ENCODE measurements around the gene ALDH5A1.
"Not testable (repeated sequence)": the region's sequence is repeated elsewhere in the genome, so short reads cannot be mapped to it uniquely, and the experiment has no call there.

The ALDH5A1 gene

DNA sequence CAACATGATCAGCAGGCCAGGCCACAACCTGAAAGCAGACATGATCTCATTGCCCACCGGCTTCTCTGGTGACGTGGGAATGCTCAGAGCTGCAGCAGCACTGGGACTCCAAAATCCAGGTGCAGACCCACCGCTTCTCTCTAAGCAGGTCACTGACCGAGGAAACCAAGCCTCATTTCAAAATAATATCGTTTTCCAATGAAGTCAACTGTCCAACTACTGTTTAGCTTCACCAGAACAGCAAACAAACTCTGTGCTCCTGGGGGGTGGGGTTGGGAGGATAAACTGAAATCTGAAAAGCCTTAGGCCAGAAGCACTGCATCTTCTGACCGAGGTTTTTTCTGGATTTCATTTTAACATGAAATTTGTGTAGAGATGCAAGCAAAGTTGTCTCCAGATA lies 5.3 kb upstream of the ALDH5A1 start, which contains the start of gene GPLD1:
Gene GPLD1 (minus strand): TSS at position 109 of the 400 bp plus-strand sequence. CDS start 67 bp downstream, at position 42.
- no peak for DNase-seq

DNA sequence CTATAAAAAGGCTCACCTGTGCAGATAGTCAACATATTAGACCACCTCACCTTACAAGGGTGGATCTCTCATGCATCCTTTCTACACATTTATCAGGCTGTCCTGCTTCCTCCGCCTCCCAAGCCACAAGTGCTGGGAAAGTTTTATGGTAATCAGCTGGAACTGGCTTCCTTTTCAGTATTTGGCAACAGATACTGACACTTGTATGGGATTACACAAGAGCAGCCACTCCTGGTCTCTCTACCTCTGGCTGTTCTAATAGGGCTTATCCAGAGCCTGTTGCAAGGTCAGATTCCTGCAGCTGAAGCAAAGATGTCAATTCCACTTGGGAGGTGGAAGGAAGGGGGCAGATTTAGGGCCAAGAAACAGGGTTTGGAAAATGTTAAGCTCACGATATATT lies 4.9 kb upstream of the ALDH5A1 start:
- DNase-seq: no peak

GRCh38 chr6:24490948-24491347 lies 3.8 kb upstream of the ALDH5A1 start:
- no peak for DNase-seq

DNA sequence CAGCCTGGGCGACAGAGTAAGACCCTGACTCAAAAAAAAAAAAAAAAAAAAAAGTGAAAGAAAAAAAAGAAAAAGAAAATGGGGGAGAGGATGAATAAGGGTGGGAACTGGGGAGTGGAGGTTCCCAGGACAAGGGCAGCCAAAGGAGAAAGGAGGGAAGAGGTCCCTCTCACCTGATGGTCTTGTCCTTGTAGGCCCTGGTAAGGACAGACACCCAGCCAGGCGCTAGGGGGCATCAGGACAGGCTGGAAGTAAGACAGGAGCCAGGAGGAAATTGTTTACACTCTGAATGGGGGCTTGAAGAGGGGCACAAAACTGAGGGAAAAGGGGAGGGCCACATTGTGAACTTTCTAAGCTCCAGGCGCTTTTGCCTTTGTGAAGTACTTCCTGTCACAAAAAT lies 2.3 kb upstream of the ALDH5A1 start:
- no peak for DNase-seq

DNA sequence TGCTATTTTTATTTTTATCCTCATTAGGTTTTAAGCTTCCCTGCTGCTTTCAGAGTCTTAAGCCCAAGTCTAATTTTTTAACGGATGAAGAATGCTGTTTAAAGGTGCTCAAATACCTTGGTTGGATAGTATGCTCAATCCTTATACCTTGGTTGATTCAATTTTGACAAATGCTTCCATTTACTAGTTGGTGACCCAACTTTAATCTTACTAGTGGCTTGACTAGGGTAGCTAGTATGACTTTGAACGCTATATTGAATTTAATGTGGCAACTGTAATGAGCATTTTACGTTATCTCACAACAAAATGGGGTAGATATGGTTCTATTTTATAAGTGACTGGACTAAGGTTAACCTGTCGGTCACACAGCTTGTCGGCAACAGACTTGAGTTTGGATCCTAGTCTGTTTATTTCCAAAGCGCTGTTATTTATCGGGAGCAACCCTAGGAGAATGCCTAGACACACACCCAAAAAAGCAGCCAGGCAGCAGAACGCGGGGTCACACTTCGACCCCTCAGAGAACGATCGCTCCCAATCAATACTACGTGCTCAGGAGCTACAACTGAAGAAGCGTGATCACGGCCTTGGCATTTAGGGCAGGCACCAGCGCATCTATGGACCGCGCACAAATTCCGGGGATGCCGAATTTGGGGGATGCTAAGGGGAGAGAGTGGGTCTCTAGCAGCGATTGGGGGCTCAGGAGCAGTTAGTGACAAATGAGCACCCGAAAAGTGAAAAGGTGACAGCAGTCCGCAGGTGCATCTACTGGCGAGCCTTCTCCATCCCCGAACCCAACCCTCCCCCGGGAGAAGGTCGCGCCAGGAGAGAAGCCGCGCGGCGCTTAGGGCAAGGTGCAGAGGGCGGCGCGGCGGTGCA lies 586 bp upstream of the ALDH5A1 start:
- no peak for DNase-seq

- no peak for DNase-seq
Observed at GRCh38 chr6:24497254-24497970, 2.6 kb downstream of the ALDH5A1 start.

DNA sequence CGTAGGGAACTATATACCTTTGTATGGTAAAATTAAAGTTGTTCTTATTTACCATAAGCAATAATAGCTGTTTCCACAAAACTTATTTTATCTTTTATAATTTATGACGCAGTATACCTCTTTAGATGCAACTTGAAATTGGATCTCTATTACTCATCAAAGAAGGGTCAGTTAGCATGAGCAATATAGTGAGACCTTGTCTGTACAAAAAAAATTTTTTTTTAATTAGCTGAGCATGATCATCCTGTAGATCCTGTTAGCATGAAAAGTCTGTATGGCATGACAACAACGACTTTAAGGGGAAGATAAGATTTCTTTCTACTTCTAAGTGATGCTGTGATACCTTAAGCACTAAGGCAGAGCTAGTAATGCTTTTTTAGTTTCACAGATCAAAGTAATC lies 5.9 kb downstream of the ALDH5A1 start:
- DNase-seq: no peak

DNA sequence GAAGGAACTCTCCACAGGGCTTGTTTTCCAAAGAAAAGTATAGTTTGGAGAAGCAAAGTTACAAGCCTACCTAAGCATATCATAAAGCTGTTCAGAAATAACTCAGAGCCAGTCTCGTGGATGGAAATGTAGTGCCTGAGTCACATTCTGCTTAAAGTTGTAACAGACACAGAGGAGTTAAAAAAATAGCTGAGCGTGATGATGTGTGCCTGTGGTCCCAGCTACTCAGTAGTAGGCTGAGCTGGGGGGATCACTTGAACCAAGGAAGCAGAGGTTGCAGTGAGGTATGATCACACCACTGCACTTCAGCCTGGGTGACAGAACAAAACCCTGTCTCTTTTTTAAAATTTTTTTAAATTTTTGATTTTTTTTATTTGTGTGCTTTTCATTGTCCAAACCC lies 6.6 kb downstream of the ALDH5A1 start:
- DNase-seq: no peak

DNA sequence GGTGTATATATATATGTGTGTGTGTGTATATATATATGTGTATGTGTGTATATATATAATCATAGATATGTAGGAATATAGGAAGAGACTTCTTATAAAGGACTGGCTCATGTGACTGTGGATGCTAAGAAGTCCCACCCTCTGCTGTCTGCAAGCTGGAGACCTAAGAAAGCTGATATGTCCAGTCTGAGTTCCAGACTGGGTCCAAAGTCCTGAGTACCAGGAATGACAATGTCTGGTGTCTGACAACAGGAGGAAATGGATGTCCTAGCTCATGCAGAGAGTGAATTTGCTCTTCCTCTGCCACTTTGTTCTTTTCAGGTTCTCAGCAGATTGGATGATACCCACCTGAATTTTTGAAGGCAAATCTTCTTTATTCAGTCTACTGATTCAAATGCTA lies 7.1 kb downstream of the ALDH5A1 start:
- no peak for DNase-seq

DNA sequence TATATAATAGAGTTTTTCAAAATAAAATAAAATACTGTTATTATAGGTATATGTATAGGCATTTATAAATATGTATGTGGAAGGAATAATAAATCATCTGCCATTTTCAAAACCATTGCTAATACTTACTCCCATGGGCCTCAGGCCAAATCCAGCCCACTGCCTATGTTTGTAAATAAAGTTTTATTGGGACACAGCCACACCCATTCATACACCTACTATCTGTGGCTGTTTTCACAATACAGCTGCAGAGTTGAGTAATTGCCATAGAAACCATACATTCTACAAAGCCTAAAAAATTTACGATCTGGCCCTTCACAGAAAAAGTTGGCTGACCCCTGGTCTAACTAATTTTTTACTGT lies 9.5 kb downstream of the ALDH5A1 start:
- DNase-seq: no peak

GRCh38 chr6:24504649-24505586 lies 10.1 kb downstream of the ALDH5A1 start:
- DNase-seq: no peak

DNA sequence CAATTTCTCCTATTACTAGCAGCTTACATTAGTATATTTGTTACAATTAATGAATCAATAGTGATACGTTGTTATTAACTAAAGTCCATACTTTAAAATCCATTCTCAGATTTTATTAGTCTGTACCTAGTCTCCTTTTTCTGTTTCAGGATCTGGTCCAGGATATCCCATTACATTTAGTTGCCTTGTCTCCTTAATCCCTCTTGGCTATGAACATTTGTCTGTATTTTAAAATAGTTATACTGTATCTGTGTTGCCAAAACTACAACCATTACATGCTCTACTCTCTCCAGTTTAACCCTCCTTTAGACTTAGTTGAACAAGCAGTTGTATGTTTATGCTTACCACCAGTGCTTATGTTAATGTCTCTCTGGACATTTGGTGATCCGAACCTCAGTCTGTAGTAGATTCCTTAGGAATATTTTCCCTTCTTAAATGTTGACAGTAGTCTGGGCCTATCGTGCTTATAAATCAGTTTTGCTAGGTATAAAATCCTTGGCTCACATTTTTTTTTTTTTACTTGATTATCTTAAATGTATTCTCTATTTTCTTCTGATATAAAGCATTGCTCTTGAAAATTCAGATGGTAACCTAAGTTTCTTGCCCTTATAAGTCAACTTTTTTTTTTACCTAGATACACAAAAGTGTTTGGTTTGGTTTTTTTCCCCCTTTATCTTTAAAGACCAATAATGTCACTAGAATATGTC lies 12.2 kb downstream of the ALDH5A1 start:
- DNase-seq: no peak

DNA sequence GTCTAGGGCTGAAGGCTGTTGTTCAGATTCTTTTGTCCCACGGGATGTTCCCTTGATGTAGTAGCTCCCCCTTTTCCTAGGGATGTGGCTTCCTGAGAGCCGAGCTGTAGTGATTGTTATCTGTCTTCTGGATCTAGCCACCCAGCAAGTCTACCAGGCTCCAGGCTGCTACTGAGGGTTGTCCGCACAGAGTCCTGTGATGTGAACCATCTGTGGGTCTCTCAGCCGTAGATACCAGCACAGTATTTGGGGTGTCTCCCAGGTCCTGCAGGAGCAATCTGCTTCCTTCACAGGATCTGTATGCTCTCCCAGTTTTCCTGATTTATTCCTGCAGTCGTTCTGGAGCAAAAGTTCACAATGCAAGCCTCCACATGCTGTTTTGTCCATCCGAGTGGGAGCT lies 17.2 kb downstream of the ALDH5A1 start:
- DNase-seq: not testable (repeated sequence)

DNA sequence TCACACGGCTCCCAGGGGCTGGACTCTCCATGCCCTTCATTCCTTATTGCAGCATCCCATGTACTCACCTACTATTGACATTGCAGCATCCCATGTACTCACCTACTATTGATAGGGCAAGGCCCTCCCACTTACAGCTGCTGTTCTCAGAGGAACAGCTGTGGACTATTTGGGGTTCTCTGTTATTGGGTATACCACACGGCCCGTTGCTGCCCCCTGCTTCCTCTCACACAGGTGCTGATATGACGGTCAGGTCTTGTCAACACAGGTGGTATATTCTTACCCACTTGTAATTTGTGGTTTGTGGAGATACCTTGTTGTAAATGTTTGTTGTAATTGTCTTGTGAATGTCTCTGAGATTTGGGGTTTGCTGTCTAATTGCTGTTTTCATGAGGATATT lies 18.8 kb downstream of the ALDH5A1 start:
- no peak for DNase-seq

DNA sequence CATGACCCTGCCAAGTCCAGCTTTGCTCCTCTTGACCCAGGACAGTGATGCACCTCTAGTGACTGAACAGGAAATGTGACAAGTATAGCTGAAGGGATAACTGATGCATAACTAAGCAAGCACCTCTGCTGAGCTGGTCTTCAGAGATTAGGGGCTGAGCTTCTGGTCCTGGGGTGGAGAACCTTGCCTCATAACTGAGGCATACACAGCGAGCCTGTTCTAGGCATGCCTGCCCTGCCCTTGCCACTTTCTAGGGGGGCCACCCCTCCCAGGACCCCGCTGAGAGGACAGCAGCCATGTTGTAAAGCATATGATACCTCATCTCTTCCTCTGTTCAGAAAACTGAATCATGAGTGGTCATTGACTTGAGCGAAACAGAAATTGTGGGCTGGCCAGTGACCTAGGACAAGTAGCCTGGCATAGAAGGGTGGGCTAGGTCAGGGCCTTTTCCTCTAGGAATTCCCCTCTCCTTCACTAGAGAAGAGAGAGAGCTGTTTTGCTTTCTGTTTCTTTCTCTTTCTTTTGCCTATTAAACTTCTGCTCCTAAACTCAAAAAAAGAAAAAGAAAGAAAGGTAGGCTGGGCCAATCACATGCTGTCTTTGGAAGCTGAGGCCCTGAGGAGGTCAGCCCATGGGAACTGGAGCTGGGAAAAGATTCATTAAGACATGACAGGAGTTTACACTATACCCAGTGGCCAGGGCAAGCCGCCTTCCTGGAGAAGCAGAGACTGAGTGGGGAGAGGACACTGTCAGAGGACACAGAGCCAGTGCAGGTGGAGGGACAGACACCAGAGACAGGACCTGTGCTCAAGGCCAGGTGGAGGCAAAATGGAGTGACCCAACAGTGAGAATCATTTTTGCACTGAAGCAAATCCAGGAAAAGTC lies 23.1 kb downstream of the ALDH5A1 start:
- DNase-seq: peak in 1 of 2 donors; percentile 13

- peak; percentile 25 to 30 for DNase-seq
Observed at GRCh38 chr6:24520929-24521546, 26.3 kb downstream of the ALDH5A1 start.

DNA sequence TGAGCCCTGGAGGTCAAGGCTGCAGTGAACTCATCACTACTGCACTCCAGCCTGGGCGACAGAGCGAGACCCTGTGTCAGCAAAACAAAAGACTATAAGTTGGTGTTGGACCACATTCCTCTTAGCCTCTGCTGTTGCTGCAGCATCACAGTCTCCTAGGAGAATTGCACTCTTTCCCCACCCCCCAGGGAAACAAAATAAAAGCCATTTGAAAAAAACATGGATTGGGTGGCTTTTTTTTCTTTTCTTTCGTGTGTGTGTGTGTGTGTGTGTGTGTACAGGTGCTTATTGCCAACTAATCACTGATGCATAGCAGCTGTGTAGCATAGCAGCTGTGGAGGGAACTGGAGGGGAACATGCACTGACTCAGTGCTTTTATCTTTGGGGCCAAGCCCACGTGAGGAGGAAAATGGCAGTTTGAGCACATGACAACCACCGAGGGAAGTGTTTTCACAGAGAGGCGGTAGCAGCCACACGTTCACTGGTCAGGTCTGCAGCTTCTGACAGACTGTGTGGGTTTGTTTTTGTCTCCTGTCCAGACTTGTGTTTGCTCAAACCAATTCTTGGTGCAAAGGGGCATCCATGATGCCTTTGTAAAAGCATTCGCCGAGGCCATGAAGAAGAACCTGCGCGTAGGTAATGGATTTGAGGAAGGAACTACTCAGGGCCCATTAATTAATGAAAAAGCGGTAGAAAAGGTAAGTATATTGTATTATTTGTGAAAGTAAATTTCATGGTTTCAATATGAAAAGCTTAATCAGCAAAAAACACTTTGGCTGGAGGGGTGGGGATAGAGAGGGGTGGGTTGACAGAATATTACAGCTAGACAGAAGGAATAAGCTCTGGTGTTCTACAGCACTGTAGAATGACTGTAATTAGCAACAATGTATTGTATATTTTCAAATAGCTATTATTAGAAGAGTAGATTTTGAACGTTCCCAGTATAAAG lies 27.7 kb downstream of the ALDH5A1 start:
- peak in 1 of 2 donors; percentile 39 for DNase-seq

GRCh38 chr6:24524329-24524728 lies 29.6 kb downstream of the ALDH5A1 start:
- no peak for DNase-seq

GRCh38 chr6:24524805-24525204 lies 30.0 kb downstream of the ALDH5A1 start:
- DNase-seq: peak in 1 of 2 donors; percentile 6

- no peak for DNase-seq
Observed at GRCh38 chr6:24529985-24530384, 35.2 kb downstream of the ALDH5A1 start.
